Nephron progenitor cell (in vitro differentiated cells): ENCODE results near the gene TAF6.

ENCODE experiments used
- DNase-seq: peaks from one replicate; pipeline ENCODE4 v3.0.0; 2021
- H3K27ac Mint-ChIP-seq: 2 replicates; pipeline ENCODE4 v1.8.0; 2021; ENCODE audit warnings: mild to moderate bottlenecking, moderate library complexity, mixed read lengths
- H3K27me3 Mint-ChIP-seq: 2 replicates; pipeline ENCODE4 v1.8.0; 2021; ENCODE audit warnings: mild to moderate bottlenecking, low read depth, mixed read lengths; ENCODE audit not compliant: poor library complexity
- H3K36me3 Mint-ChIP-seq: 2 replicates; pipeline ENCODE4 v1.8.0; 2021; ENCODE audit warnings: low read depth, mixed read lengths
- H3K4me1 Mint-ChIP-seq: 2 replicates; pipeline ENCODE4 v1.8.0; 2021; ENCODE audit warnings: mixed read lengths
- H3K4me3 Mint-ChIP-seq: 2 replicates; pipeline ENCODE4 v1.8.0; 2021; ENCODE audit warnings: mild to moderate bottlenecking, moderate library complexity, mixed read lengths
- H3K9me3 Mint-ChIP-seq: 2 replicates; pipeline ENCODE4 v1.8.0; 2021; ENCODE audit warnings: mild to moderate bottlenecking, moderate library complexity, mixed read lengths
- CTCF ChIP-seq: fragments of 200-600 bp; sonication (generic); IDR thresholded peaks from 2 replicates; pipeline ENCODE4 v1.5.0; 2021; ENCODE audit warnings: antibody characterized with exemption

Gene TAF6

GRCh38 chr7:100142461-100142860 is 23.3 kb upstream of the TAF6 start:
- Mint-ChIP-seq H3K4me1 (no peaks in the 10 kb centered on the region), H3K36me3 (no peaks in the 10 kb centered on the region), H3K9me3 (no peaks in the 10 kb centered on the region), H3K27me3 (peaks cover 13% of the 10 kb centered on the region), H3K27ac (no peak overlapping the region), H3K4me3 (no peak overlapping the region)
- no peak for TF ChIP-seq CTCF
- DNase-seq: no peak

- no peak for TF ChIP-seq CTCF
- Mint-ChIP-seq H3K4me3 (no peak overlapping the region), H3K36me3 (no peaks in the 10 kb centered on the region), H3K27me3 (peaks cover 13% of the 10 kb centered on the region), H3K9me3 (no peaks in the 10 kb centered on the region), H3K27ac (no peak overlapping the region), H3K4me1 (no peaks in the 10 kb centered on the region)
- DNase-seq: no peak
Observed at GRCh38 chr7:100141555-100141949, 22.4 kb upstream of the TAF6 start.

GRCh38 chr7:100137851-100138760 is 18.9 kb upstream of the TAF6 start:
- Mint-ChIP-seq H3K36me3 (no peaks in the 10 kb centered on the region), H3K27ac (no peak overlapping the region), H3K9me3 (no peaks in the 10 kb centered on the region), H3K27me3 (peaks cover 10% of the 10 kb centered on the region), H3K4me3 (no peak overlapping the region), H3K4me1 (peaks cover 7% of the 10 kb centered on the region)
- no peak for TF ChIP-seq CTCF
- DNase-seq: no peak

- TF ChIP-seq CTCF: peak; percentile 95
- H3K4me3 Mint-ChIP-seq: no peak overlapping the region
- H3K27me3 Mint-ChIP-seq: peaks cover 17% of the 10 kb centered on the region
- no peak overlapping the region for H3K27ac Mint-ChIP-seq
- DNase-seq: peak; percentile 70
- no peaks in the 10 kb centered on the region for H3K9me3 Mint-ChIP-seq
- no peaks in the 10 kb centered on the region for H3K36me3 Mint-ChIP-seq
- H3K4me1 Mint-ChIP-seq: peaks cover 20% of the 10 kb centered on the region
Observed at GRCh38 chr7:100132697-100133151, 13.6 kb upstream of the TAF6 start.

GRCh38 chr7:100132126-100132525 is 13.0 kb upstream of the TAF6 start:
- no peak for DNase-seq
- H3K27ac Mint-ChIP-seq: no peak overlapping the region
- peaks cover 20% of the 10 kb centered on the region for H3K4me1 Mint-ChIP-seq
- no peak overlapping the region for H3K4me3 Mint-ChIP-seq
- H3K27me3 Mint-ChIP-seq: peaks cover 17% of the 10 kb centered on the region
- H3K9me3 Mint-ChIP-seq: no peaks in the 10 kb centered on the region
- H3K36me3 Mint-ChIP-seq: no peaks in the 10 kb centered on the region
- TF ChIP-seq CTCF: no peak
